GM12864 (cell line): ENCODE measurements around the gene OSBPL3.

Experiments used
- DNase-seq: peaks from one replicate; pipeline ENCODE4 v3.0.0-alpha.2; 2011; ENCODE audit warnings: low read depth
- H3K4me3 ChIP-seq: 2 replicates; pipeline ENCODE4 v1.5.1; 2011; ENCODE audit warnings: mild to moderate bottlenecking, low read depth, low read length, control low read depth
- CTCF ChIP-seq: IDR thresholded peaks from 2 replicates; pipeline ENCODE4 v1.5.1; 2011; ENCODE audit warnings: low read depth, mild to moderate bottlenecking, moderate library complexity, low read length, control low read depth, inconsistent platforms; ENCODE audit errors: missing control alignments

Gene OSBPL3

GRCh38 chr7:24932815-24933214 lies 47.2 kb downstream of the OSBPL3 start:
- TF ChIP-seq CTCF: no peak
- H3K4me3 ChIP-seq: no peak overlapping the region; the same call in 1 of the 2 replicates
- no peak for DNase-seq

- H3K4me3 ChIP-seq: no peak overlapping the region
- no peak for TF ChIP-seq CTCF
- no peak for DNase-seq
Observed at GRCh38 chr7:24932389-24932788, 47.6 kb downstream of the OSBPL3 start.

GRCh38 chr7:24931844-24932243 lies 48.1 kb downstream of the OSBPL3 start:
- TF ChIP-seq CTCF: no peak

GRCh38 chr7:24930856-24931255 lies 49.1 kb downstream of the OSBPL3 start:
- no peak for DNase-seq
- no peak overlapping the region for H3K4me3 ChIP-seq
- no peak for TF ChIP-seq CTCF

More at GRCh38 chr7:24931844-24932243, 48.1 kb downstream of the OSBPL3 start:
- no peak overlapping the region for H3K4me3 ChIP-seq
- DNase-seq: no peak

- TF ChIP-seq CTCF: no peak
- H3K4me3 ChIP-seq: no peak overlapping the region
- DNase-seq: no peak
Observed at GRCh38 chr7:24926623-24927524, 53.1 kb downstream of the OSBPL3 start.

- no peak overlapping the region for H3K4me3 ChIP-seq
- TF ChIP-seq CTCF: no peak
- DNase-seq: no peak
Observed at GRCh38 chr7:24924375-24924774, 55.6 kb downstream of the OSBPL3 start.

- no peak overlapping the region for H3K4me3 ChIP-seq
- DNase-seq: no peak
- no peak for TF ChIP-seq CTCF
Observed at GRCh38 chr7:24923172-24923865, 56.7 kb downstream of the OSBPL3 start.
